Measurements from ENCODE around the gene TRMT1. TPM values are rescaled to one million over a fixed set of nuclear protein-coding genes. Genes with fewer than 3 reads are reported as not detected.

TRMT1 gene
- total and polyA plus RNA-seq, 2 donors (not counting 1 experiment from before 2014, with no cell fraction given): 91.8 to 281 TPM

- Histone ChIP-seq H3K9me3 (ENCODE audit: control extremely low read depth in 1 of 3, control insufficient read depth in 2 of 3, insufficient read depth in 1 of 3, low read length in 2 of 3) (peaks cover 0 to 4% (median 0%) of the 10 kb centered on the region in 3 donors), H4K20me1 (ENCODE audit: control insufficient read depth, insufficient read depth, low read length, poor library complexity, severe bottlenecking) (peaks cover 34% of the 10 kb centered on the region), H3K4me3 (ENCODE audit: control extremely low read depth in 1 of 5, extremely low read depth in 1 of 5, insufficient read depth in 1 of 5, low read depth in 2 of 5, low read length in 4 of 5) (peak overlapping the region; percentile 8 to 98 (median 96)), H3K4me2 (replicated peaks; ENCODE audit: low read depth, low read length, poor library complexity, severe bottlenecking) (peak overlapping the region; percentile 99), H2AFZ (ENCODE audit: insufficient read depth, low read depth, low read length, poor library complexity, severe bottlenecking) (no peak overlapping the region), H3K79me2 (ENCODE audit: control insufficient read depth, insufficient read depth, low read length) (peaks cover 47% of the 10 kb centered on the region), H3K27me3 (replicated peaks in 1 of 4; ENCODE audit: control extremely low read depth in 1 of 4, control insufficient read depth in 3 of 4, insufficient read depth in 4 of 4, low read length in 3 of 4) (no peaks in the 10 kb centered on the region), H3K4me1 (ENCODE audit: control insufficient read depth in 2 of 2, insufficient read depth in 2 of 2, low read length in 2 of 2) (peaks cover 42 to 73% of the 10 kb centered on the region in 2 donors), H3K36me3 (replicated peaks in 1 of 2; ENCODE audit: control extremely low read depth in 1 of 2, control insufficient read depth in 1 of 2, extremely low read depth in 1 of 2, insufficient read depth in 2 of 2, low read length in 1 of 2) (peaks cover 3 to 33% of the 10 kb centered on the region in 2 experiments), H3K9ac (ENCODE audit: low read length) (peak overlapping the region; percentile 84), H3K27ac (ENCODE audit: low read length in 2 of 2) (peak overlapping the region; percentile 83 to 100)
- 0% methylated on average over 4 of the region's 13 CpGs for WGBS (ENCODE audit: insufficient coverage)
- CTCF ChIA-PET: interaction anchor here (0.6 to 5.6 kb wide), 21 partner anchors 9 to 661 kb away, joined by 3 to 108 read pairs (median 11); partner anchors contain the start of genes IER2, NACC1 and STX10
- H3K27ac Mint-ChIP-seq: peak overlapping the region; percentile 100
- peak overlapping the region; percentile 97 for H3K4me3 Mint-ChIP-seq
- no peak for DNase-seq
- H3K27me3 Mint-ChIP-seq: no peaks in the 10 kb centered on the region
- TF ChIP-seq, protein P1, sequence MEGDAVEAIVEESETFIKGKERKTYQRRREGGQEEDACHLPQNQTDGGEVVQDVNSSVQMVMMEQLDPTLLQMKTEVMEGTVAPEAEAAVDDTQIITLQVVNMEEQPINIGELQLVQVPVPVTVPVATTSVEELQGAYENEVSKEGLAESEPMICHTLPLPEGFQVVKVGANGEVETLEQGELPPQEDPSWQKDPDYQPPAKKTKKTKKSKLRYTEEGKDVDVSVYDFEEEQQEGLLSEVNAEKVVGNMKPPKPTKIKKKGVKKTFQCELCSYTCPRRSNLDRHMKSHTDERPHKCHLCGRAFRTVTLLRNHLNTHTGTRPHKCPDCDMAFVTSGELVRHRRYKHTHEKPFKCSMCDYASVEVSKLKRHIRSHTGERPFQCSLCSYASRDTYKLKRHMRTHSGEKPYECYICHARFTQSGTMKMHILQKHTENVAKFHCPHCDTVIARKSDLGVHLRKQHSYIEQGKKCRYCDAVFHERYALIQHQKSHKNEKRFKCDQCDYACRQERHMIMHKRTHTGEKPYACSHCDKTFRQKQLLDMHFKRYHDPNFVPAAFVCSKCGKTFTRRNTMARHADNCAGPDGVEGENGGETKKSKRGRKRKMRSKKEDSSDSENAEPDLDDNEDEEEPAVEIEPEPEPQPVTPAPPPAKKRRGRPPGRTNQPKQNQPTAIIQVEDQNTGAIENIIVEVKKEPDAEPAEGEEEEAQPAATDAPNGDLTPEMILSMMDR (IDR thresholded peaks at IDR 0.05): no peak
- TF ChIP-seq EZH2 (IDR thresholded peaks at IDR 0.05; ENCODE audit: borderline replicate concordance, insufficient read depth, low read depth, low read length, poor library complexity, severe bottlenecking): no peak
- ATAC-seq (ENCODE audit: low read depth): peak; percentile 0
- H3K9me3 Mint-ChIP-seq (ENCODE audit: insufficient read depth): no peaks in the 10 kb centered on the region
- POLR2A ChIA-PET: interaction anchor here (0.6 to 3.9 kb wide), 25 partner anchors 8 to 940 kb away, joined by 3 to 107 read pairs (median 5); partner anchors contain the start of genes CALR, IER2, JUNB and NACC1
- peaks cover 66% of the 10 kb centered on the region for H3K4me1 Mint-ChIP-seq
- intact Hi-C loops (cut with micrococcal nuclease): loop anchor here (1.0 to 5.0 kb wide), 10 partner anchors 8 to 1279 kb away; partner anchors contain the start of genes ADGRE5, RFX1 and TRMT1
Observed at GRCh38 chr19:13103581-13104359, 12.8 kb downstream of the TRMT1 start.

Data from B cell (primary cell).